Activated CD4-positive, alpha-beta T cell treated with anti-CD3 and anti-CD28 coated beads, Interleukin-2, amount 50 U/mL, for 24 hours (primary cell): Measurements from ENCODE around the gene CATSPERB.
"Not testable (repeated sequence)": the region's sequence is repeated elsewhere in the genome, so short reads cannot be mapped to it uniquely, and the experiment has no call there.

ENCODE experiments used
- DNase-seq, 2 donors: peaks; one replicate each; pipeline ENCODE4 v3.0.0-alpha.2; 2020; ENCODE audit warnings: low read depth in 1 of 2, low spot score in 1 of 2

The CATSPERB gene

DNA sequence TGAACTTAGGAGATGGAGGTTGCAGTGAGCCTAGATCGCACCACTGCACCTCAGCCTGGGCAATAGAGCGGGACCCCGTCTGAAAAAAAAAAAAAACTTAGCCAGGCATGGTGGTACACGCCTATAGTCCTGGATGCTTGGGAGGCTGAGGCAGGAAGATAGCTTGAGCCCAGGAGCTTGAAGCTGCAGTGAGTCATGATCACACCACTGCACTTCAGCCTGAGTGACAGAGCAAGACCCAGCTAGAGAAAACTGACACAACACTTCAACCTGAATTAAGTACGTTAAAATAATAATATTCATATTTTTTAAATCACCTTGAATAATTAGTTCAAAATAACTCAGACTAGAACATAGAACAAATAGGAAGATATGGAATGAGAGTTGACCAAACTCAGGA lies 5.7 kb upstream of the CATSPERB start:
- no peak for DNase-seq

GRCh38 chr14:91732859-91733477 lies 1.1 kb upstream of the CATSPERB start:
- no peak for DNase-seq

- no peak for DNase-seq
Measured at GRCh38 chr14:91732439-91732838, 553 bp upstream of the CATSPERB start.

DNA sequence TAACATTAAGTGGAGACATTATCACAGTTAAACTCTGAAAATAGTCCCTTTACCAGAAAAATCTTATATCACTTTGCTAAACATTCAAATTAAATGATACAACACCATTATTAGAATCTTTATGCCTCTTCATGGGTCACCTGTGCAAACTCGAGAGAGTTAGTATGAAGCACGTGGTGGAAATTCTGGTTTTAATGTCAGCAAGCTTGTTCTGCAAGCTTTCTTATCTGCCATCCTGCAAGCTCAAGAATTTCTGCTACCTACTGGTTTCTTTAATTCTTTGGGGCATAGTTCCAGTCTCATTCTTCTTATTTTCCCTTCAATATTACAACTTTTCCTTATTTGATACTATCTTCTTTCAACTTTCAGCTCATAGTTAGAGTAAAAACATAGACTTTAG lies 868 bp downstream of the CATSPERB start:
- DNase-seq = no peak

GRCh38 chr14:91729756-91730155 lies 2.1 kb downstream of the CATSPERB start:
- DNase-seq = no peak

- DNase-seq = no peak
Measured at GRCh38 chr14:91728616-91729183, 3.2 kb downstream of the CATSPERB start.

DNA sequence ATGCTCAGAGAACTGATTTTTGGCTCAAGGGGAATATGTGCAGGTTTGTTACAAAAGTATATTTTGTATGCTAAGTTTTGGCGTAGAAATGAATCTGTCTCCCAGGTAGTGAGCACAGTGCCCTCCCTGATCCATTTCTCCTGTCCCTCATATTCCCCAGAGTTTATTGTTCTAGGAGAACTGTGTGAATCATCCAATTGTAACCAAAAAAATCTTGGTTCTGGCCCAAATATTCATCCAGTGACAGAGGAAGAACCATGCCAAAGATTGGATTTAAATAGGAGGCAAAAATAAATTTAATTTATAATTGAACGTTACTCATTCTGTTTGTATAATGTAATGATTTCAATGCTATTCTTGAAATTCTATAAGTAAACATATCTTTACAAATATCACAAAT lies 4.8 kb downstream of the CATSPERB start:
- no peak for DNase-seq

GRCh38 chr14:91723501-91723900 lies 8.4 kb downstream of the CATSPERB start:
- DNase-seq = no peak

DNA sequence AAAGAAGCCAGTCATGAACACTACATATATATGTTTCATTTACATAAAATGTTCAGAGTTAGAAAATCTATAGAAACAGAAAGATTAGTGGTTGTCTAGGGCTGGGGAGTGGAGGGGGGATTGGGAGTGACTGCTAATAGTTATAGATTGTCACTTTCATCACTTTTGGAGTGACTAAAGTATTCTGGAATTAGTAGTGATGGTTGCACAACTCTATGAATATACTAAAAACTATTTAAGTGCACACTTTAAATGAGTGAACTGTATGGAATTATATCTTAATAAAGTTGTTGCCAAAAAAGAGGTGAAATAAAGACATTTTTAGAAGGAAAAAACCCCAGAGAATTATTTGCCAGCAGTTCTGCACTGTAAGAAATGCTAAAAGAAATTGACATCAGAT lies 9.5 kb downstream of the CATSPERB start:
- DNase-seq = no peak

GRCh38 chr14:91719839-91720238 lies 12.0 kb downstream of the CATSPERB start:
- no peak for DNase-seq

DNA sequence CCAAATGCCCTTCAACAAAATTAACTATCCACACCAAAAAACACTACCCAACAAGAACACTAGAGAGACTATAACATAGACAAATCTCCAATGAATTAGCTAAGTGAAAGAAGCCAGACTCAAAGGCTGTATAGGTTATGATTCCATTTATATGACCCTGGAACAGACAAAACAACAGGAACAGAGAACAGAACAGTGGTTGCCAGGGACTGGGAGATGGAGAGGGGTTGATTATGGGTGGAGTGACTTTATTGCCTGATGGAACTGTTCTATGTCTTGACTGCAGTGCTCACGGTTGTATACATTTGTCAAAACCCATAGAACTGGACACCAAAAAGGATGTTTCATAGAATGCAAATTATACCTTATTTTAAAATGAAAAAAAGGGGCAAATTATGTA lies 14.9 kb downstream of the CATSPERB start:
- no peak for DNase-seq

DNA sequence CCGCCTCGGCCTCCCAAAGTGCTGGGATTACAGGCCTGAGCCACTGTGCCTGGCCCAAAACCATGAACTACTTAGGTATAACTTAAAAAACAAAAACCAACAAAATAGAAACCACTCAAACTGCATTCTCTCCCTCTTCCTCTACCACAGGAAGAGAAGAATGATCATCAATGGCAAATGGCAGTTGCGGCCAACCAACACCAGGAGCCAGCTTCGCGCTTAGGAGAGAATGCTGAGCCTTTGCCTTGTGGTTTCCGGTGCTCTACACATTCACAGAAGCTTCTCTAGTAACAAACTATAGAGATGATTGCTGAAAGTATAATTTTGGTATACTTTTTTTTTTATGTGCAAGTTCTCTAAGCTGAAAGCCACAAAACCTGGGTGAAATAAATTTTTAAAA lies 17.1 kb downstream of the CATSPERB start:
- no peak for DNase-seq

- no peak for DNase-seq
Measured at GRCh38 chr14:91708795-91709194, 23.1 kb downstream of the CATSPERB start.

GRCh38 chr14:91706996-91707395 lies 24.9 kb downstream of the CATSPERB start:
- no peak for DNase-seq

- DNase-seq = no peak
Measured at GRCh38 chr14:91694643-91695042, 37.2 kb downstream of the CATSPERB start.

GRCh38 chr14:91693346-91693745 lies 38.5 kb downstream of the CATSPERB start:
- DNase-seq = no peak

DNA sequence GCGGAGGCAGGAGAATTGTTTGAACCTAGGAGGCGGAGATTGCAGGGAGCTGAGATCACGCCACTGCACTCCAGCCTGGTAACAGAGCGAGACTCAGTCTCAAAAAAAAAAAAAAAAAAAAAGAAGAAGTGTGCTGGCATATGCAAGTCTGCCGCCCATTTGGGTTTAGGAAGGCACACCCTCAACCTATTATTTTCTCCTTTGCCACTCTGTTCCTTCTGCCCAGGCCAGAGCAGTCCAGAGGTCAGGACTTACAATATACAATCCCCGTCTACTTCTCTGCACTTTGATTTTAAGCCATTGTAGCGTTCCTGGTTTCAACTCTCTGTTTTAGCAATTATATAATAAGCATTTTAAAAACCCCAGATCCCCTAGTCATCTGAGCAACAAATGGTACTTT lies 39.8 kb downstream of the CATSPERB start:
- no peak for DNase-seq

- no peak for DNase-seq
Measured at GRCh38 chr14:91689608-91690007, 42.3 kb downstream of the CATSPERB start.

GRCh38 chr14:91687436-91687835 lies 44.5 kb downstream of the CATSPERB start:
- not testable (repeated sequence) for DNase-seq

DNA sequence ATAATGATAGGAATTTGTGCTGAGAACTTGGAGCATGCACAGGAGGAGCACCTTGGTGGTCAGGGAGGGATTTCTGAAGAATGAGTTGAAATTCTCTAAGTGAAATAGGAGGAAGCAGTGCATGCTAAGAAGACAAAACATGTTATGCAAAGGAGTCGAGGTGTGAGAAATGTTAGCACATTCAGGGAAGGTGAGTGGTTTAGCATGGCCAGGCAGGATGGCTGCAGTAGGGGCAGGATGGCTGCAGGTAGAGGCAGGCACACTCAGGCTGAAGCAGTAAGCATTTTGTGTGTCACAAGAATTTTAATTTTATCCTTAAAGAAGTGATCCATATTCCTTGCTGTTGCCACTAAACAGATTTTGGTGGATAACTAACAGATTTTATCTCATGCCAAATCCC lies 46.3 kb downstream of the CATSPERB start:
- DNase-seq = no peak

GRCh38 chr14:91681893-91682563 lies 49.9 kb downstream of the CATSPERB start:
- no peak for DNase-seq

GRCh38 chr14:91681118-91681517 lies 50.8 kb downstream of the CATSPERB start:
- no peak for DNase-seq

GRCh38 chr14:91679273-91679672 lies 52.6 kb downstream of the CATSPERB start:
- no peak for DNase-seq
